ENCODE data around the gene RPUSD4.

Gene RPUSD4

DNA sequence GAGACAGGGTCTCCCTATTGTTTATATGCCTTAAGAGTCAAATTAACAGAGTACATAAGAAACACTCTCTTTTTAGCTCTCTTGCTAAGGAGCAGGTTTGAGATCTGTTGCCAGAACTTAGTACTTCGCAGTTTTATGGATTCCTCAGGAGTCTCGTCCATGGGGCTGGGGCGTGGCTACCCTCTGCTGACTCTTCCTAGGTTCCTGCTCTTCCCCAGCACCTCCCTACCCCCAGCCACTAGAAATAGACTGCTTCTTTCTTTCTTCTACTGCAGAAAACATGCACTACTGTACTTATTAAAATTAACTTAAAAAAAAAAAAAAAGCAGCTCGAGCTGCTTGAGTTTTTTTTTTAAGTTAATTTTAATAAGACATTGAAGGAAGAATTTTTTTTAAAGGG is 8.1 kb upstream of the RPUSD4 start:
- no peaks in the 10 kb centered on the region for H3K27me3 Mint-ChIP-seq
- H3K36me3 Mint-ChIP-seq = peaks cover 2% of the 10 kb centered on the region
- H3K27ac Mint-ChIP-seq = no peak overlapping the region
- no peak overlapping the region for H3K4me3 Mint-ChIP-seq
- H3K4me1 Mint-ChIP-seq = peaks cover 43% of the 10 kb centered on the region
- no peaks in the 10 kb centered on the region for H3K9me3 Mint-ChIP-seq

GRCh38 chr11:126217491-126217890 is 6.0 kb upstream of the RPUSD4 start:
- peaks cover 56% of the 10 kb centered on the region for H3K4me1 Mint-ChIP-seq
- H3K27me3 Mint-ChIP-seq = no peaks in the 10 kb centered on the region
- H3K27ac Mint-ChIP-seq = no peak overlapping the region
- H3K4me3 Mint-ChIP-seq = no peak overlapping the region
- peaks cover 2% of the 10 kb centered on the region for H3K36me3 Mint-ChIP-seq
- no peaks in the 10 kb centered on the region for H3K9me3 Mint-ChIP-seq

GRCh38 chr11:126216526-126217305 is 5.3 kb upstream of the RPUSD4 start:
- no peak overlapping the region for H3K4me3 Mint-ChIP-seq
- no peak overlapping the region for H3K27ac Mint-ChIP-seq
- H3K9me3 Mint-ChIP-seq = no peaks in the 10 kb centered on the region
- H3K36me3 Mint-ChIP-seq = peaks cover 2% of the 10 kb centered on the region
- no peaks in the 10 kb centered on the region for H3K27me3 Mint-ChIP-seq
- H3K4me1 Mint-ChIP-seq = peaks cover 61% of the 10 kb centered on the region

DNA sequence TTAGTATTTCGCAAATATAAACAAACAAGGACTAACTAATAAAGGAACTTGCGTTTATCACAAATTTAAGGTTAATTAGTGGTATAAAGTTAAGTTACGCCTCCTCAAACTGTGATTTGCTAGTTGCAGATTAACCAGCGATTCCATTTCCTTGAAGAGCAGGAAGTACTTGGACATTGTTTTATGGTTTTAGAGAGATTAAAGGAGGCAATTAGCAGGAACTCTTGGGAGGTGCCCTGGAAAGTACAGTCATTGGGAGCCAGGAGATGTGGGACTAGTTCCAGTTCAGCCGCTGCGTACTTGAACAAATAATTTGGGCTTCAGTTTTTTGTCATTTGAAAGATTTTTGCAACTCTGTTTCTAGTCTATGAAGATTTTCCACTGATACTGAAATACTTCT is 3.4 kb upstream of the RPUSD4 start:
- Mint-ChIP-seq H3K9me3 (no peaks in the 10 kb centered on the region), H3K4me1 (peaks cover 69% of the 10 kb centered on the region), H3K27me3 (no peaks in the 10 kb centered on the region), H3K4me3 (no peak overlapping the region), H3K36me3 (peaks cover 5% of the 10 kb centered on the region), H3K27ac (no peak overlapping the region)

DNA sequence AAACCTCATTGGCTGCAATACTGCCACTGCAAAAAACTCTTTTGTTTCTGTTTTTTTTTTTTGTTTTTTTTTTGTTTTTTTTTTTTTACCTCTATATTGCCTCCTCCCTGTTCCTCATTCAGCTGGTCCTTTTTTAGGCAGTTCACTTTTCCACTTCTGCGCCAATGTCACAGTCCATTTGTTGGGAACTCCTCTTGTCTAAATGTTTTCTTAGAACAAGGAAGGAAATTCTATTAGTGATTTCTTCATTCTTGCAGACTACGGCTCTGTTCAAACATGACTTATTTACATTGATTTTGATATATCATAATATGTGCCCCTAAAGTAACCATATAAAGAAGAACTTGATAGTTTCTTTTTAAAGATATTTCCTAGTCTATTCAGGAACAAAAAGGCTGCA is 3.0 kb upstream of the RPUSD4 start:
- no peak overlapping the region for H3K4me3 Mint-ChIP-seq
- H3K36me3 Mint-ChIP-seq = peaks cover 7% of the 10 kb centered on the region
- H3K27me3 Mint-ChIP-seq = no peaks in the 10 kb centered on the region
- H3K4me1 Mint-ChIP-seq = peaks cover 73% of the 10 kb centered on the region
- no peaks in the 10 kb centered on the region for H3K9me3 Mint-ChIP-seq
- no peak overlapping the region for H3K27ac Mint-ChIP-seq

- peak overlapping the region; percentile 99 for H3K27ac Mint-ChIP-seq
- H3K27me3 Mint-ChIP-seq = no peaks in the 10 kb centered on the region
- peak overlapping the region; percentile 100 for H3K4me3 Mint-ChIP-seq
- H3K4me1 Mint-ChIP-seq = peaks cover 59% of the 10 kb centered on the region
- H3K9me3 Mint-ChIP-seq = no peaks in the 10 kb centered on the region
- peaks cover 8% of the 10 kb centered on the region for H3K36me3 Mint-ChIP-seq
These were observed 725 bp upstream of the RPUSD4 start for GRCh38 chr11:126212089-126212660.

DNA sequence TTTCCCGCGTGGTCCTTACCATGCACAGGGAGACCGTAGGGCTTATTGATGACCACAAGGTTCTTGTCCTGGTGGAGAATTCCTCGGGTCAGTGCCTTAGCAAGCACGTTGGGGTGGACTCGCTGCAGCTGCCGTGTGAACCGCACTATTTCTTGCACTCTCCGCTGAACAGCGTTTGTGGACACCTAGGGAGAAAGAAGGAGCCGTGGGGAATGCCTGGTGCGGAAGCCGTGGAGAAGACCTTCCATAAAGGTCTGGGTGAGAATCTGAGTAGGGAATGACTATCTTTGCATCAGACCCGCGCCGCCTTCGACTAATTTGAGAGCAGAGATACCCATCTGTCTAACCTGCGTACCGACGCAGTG is 597 bp downstream of the RPUSD4 start:
- Mint-ChIP-seq H3K4me3 (peak overlapping the region; percentile 100), H3K27me3 (no peaks in the 10 kb centered on the region), H3K9me3 (no peaks in the 10 kb centered on the region), H3K27ac (peak overlapping the region; percentile 99), H3K4me1 (peaks cover 50% of the 10 kb centered on the region), H3K36me3 (peaks cover 10% of the 10 kb centered on the region)

- no peaks in the 10 kb centered on the region for H3K27me3 Mint-ChIP-seq
- peaks cover 22% of the 10 kb centered on the region for H3K36me3 Mint-ChIP-seq
- H3K4me1 Mint-ChIP-seq = peaks cover 34% of the 10 kb centered on the region
- no peaks in the 10 kb centered on the region for H3K9me3 Mint-ChIP-seq
- H3K27ac Mint-ChIP-seq = no peak overlapping the region
- no peak overlapping the region for H3K4me3 Mint-ChIP-seq
These were observed 3.6 kb downstream of the RPUSD4 start for GRCh38 chr11:126207896-126208295.

- no peak overlapping the region for H3K4me3 Mint-ChIP-seq
- H3K36me3 Mint-ChIP-seq = peaks cover 21% of the 10 kb centered on the region
- no peaks in the 10 kb centered on the region for H3K9me3 Mint-ChIP-seq
- H3K27me3 Mint-ChIP-seq = no peaks in the 10 kb centered on the region
- H3K27ac Mint-ChIP-seq = no peak overlapping the region
- H3K4me1 Mint-ChIP-seq = peaks cover 14% of the 10 kb centered on the region
These were observed 6.1 kb downstream of the RPUSD4 start for GRCh38 chr11:126205359-126205758.

GRCh38 chr11:126202646-126203359 is 8.6 kb downstream of the RPUSD4 start:
- no peaks in the 10 kb centered on the region for H3K9me3 Mint-ChIP-seq
- H3K27me3 Mint-ChIP-seq = no peaks in the 10 kb centered on the region
- peaks cover 4% of the 10 kb centered on the region for H3K4me1 Mint-ChIP-seq
- no peak overlapping the region for H3K4me3 Mint-ChIP-seq
- no peak overlapping the region for H3K27ac Mint-ChIP-seq
- peaks cover 24% of the 10 kb centered on the region for H3K36me3 Mint-ChIP-seq

- Mint-ChIP-seq H3K4me3 (no peak overlapping the region), H3K27me3 (no peaks in the 10 kb centered on the region), H3K27ac (no peak overlapping the region), H3K36me3 (peaks cover 26% of the 10 kb centered on the region), H3K4me1 (no peaks in the 10 kb centered on the region), H3K9me3 (no peaks in the 10 kb centered on the region)
These were observed 12.8 kb downstream of the RPUSD4 start for GRCh38 chr11:126198648-126199047.

DNA sequence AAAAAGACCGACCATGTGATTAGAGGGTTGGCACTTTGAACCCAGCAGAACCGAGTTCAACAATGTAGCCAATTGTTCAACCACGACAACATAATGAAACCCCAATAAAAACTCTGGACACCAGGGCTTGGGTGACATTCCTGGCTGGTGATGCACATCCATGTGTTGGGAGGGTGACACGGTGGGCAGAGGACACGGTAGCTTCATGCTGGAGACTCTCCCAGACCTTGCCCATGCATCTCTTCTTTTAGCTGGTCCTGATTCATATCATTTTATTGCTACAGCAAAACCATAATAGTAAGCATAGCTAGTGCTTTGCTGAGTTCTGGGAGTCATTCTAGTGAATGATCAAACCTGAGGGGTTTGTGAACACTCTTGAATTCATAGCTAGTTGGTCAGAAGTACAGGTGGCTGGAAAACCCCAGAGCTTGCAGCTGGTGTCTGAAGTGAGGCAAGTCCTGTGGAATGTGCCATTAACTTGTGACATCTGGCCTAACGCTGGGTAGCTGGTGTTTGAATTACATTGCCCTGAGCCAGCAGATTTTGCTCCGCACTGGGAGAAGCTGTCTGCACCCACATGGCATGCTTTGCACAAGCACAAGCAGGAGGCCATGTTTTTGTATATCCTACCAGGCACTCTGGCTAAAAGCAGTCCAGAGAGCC is 14.0 kb downstream of the RPUSD4 start:
- H3K9me3 Mint-ChIP-seq = no peaks in the 10 kb centered on the region
- no peaks in the 10 kb centered on the region for H3K4me1 Mint-ChIP-seq
- H3K27ac Mint-ChIP-seq = no peak overlapping the region
- H3K27me3 Mint-ChIP-seq = no peaks in the 10 kb centered on the region
- peaks cover 26% of the 10 kb centered on the region for H3K36me3 Mint-ChIP-seq
- H3K4me3 Mint-ChIP-seq = no peak overlapping the region

DNA sequence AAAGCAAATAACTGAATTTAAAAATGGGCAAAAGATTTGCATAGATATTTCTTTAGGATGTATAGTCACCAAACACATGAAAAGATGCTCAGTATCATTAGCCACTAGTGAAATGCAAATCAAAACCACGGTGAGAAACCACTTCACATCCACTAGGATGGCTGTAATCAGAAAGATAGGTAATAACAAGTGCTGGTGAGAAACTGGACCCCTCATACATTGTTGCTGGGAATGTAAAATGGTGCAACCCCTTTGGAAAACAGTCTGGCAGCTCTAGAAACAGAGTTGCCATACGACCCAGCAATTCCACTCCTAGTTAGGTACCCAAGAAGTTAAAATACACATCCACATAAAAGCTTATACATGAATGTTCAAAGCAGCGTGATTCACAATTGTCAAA is 16.3 kb downstream of the RPUSD4 start:
- Mint-ChIP-seq H3K36me3 (peaks cover 26% of the 10 kb centered on the region), H3K27ac (no peak overlapping the region), H3K9me3 (no peaks in the 10 kb centered on the region), H3K4me1 (no peaks in the 10 kb centered on the region), H3K27me3 (no peaks in the 10 kb centered on the region), H3K4me3 (no peak overlapping the region)

DNA sequence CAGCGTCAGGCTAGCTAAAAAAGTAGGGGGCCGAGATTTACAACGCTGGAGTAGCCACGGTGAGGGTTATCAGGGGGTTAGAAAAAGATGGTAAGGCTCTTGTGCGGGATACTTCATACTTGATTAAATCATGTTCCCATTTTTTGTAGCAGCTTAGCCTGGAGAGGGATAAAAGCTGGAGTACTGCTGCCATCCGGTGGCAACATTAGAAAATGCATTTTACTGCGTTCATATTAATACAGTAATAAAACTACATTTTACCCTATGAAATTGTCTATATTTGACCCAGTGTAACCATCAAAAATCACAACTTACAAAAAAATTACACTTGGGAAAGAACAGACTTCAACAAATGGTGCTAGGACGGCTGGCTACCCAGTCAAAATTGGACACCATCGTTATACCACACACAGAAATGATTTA is 17.3 kb downstream of the RPUSD4 start:
- Mint-ChIP-seq H3K36me3 (peaks cover 23% of the 10 kb centered on the region), H3K4me3 (no peak overlapping the region), H3K4me1 (no peaks in the 10 kb centered on the region), H3K9me3 (no peaks in the 10 kb centered on the region), H3K27ac (no peak overlapping the region), H3K27me3 (no peaks in the 10 kb centered on the region)

DNA sequence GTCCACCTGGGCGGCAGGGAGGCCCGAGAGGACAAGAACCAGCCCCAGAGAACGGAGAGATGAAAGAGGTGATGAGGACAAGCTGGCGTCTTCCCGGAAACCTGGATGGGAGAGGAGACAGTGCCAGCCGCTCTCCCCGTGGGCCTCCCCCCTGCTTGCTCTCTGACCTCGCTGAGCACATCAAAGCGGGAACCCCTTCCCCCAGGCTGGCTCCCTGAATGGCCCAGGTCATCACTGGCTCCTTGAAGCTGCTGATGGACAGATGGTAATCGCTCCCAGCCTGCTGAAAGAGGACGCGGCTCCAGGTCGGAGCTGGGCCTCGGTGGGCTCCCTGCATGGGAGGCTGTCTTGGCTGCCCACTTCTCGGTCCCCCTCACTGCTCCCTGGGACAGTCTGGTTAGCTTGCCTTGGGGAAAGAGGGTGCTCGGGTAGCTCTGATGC is 18.4 kb downstream of the RPUSD4 start:
- Mint-ChIP-seq H3K4me3 (no peak overlapping the region), H3K9me3 (no peaks in the 10 kb centered on the region), H3K27me3 (no peaks in the 10 kb centered on the region), H3K27ac (no peak overlapping the region), H3K36me3 (peaks cover 22% of the 10 kb centered on the region), H3K4me1 (no peaks in the 10 kb centered on the region)

DNA sequence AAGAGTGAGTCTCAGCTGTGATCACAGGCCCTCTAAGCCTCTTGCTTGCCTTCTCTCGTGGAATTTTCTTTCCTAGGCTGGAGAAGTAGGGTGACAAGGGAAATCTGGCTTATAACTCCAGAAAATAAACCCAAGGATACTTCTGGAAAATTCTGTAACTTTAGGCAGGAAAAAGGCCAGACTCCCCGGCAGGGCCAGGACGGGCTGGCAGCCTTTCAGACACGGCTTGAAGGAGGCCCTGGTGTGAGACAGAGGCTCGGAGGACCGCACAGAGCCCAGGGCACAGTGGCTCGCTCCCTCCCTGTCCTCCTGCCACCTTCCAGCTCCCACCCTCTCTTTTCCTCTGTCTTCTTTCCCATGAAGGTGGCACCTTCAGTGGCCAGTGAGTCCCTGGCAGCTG is 19.1 kb downstream of the RPUSD4 start:
- H3K36me3 Mint-ChIP-seq = peaks cover 15% of the 10 kb centered on the region
- no peak overlapping the region for H3K27ac Mint-ChIP-seq
- H3K9me3 Mint-ChIP-seq = no peaks in the 10 kb centered on the region

More for the DNA sequence above, 19.1 kb downstream of the RPUSD4 start:
- H3K4me1 Mint-ChIP-seq = no peaks in the 10 kb centered on the region
- no peaks in the 10 kb centered on the region for H3K27me3 Mint-ChIP-seq
- no peak overlapping the region for H3K4me3 Mint-ChIP-seq
